ENCODE data around the gene GASK1A.

The GASK1A gene

GRCh38 chr3:42996021-42996420 lies 16.9 kb downstream of the GASK1A start:
- no peak for TF ChIP-seq CTCF (IDR thresholded peaks at IDR 0.05; ENCODE audit: borderline replicate concordance, extremely low read depth, low read length, poor library complexity, severe bottlenecking)
- TF ChIP-seq EZH2 (IDR thresholded peaks at IDR 0.05; ENCODE audit: borderline replicate concordance, low read depth, low read length, severe bottlenecking) = no peak
- H3K9ac ChIP-seq (ENCODE audit: low read depth, low read length) = no peak overlapping the region
- DNase-seq (no peak), ATAC-seq (ENCODE audit: insufficient read depth, low read depth) (no peak)
- H3K27me3 ChIP-seq (ENCODE audit: insufficient read depth, low read length, poor library complexity) = no peaks in the 10 kb centered on the region
- H3K79me2 ChIP-seq (ENCODE audit: insufficient read depth, low read length) = no peaks in the 10 kb centered on the region
- H2AFZ ChIP-seq (ENCODE audit: low read depth, low read length) = no peak overlapping the region
- H3K4me2 ChIP-seq (ENCODE audit: insufficient read depth, low read length) = no peak overlapping the region
- H3K4me3 ChIP-seq (ENCODE audit: low read depth in 1 of 2, low read length in 2 of 2) = no peak overlapping the region
- no peaks in the 10 kb centered on the region for H3K4me1 ChIP-seq (ENCODE audit: insufficient read depth, low read length)
- no peaks in the 10 kb centered on the region for H3K36me3 ChIP-seq (ENCODE audit: insufficient read depth, low read length)
- H4K20me1 ChIP-seq (ENCODE audit: insufficient read depth, low read length) = no peaks in the 10 kb centered on the region
- H3K27ac ChIP-seq (ENCODE audit: low read length) = no peak overlapping the region
- H3K9me3 ChIP-seq (ENCODE audit: insufficient read depth, low read length, severe bottlenecking) = no peaks in the 10 kb centered on the region

- H3K36me3 ChIP-seq (ENCODE audit: insufficient read depth, low read length) = no peaks in the 10 kb centered on the region
- no peaks in the 10 kb centered on the region for H4K20me1 ChIP-seq (ENCODE audit: insufficient read depth, low read length)
- no peak overlapping the region for H3K9ac ChIP-seq (ENCODE audit: low read depth, low read length)
- TF ChIP-seq EZH2 (IDR thresholded peaks at IDR 0.05; ENCODE audit: borderline replicate concordance, low read depth, low read length, severe bottlenecking) = no peak
- no peak for TF ChIP-seq CTCF (IDR thresholded peaks at IDR 0.05; ENCODE audit: borderline replicate concordance, extremely low read depth, low read length, poor library complexity, severe bottlenecking)
- ATAC-seq (ENCODE audit: insufficient read depth, low read depth) (no peak), DNase-seq (no peak)
- no peak overlapping the region for H3K4me3 ChIP-seq (ENCODE audit: low read depth in 1 of 2, low read length in 2 of 2)
- H2AFZ ChIP-seq (ENCODE audit: low read depth, low read length) = no peak overlapping the region
- H3K9me3 ChIP-seq (ENCODE audit: insufficient read depth, low read length, severe bottlenecking) = no peaks in the 10 kb centered on the region
- no peak overlapping the region for H3K27ac ChIP-seq (ENCODE audit: low read length)
- no peaks in the 10 kb centered on the region for H3K4me1 ChIP-seq (ENCODE audit: insufficient read depth, low read length)
- H3K4me2 ChIP-seq (ENCODE audit: insufficient read depth, low read length) = no peak overlapping the region
- H3K27me3 ChIP-seq (ENCODE audit: insufficient read depth, low read length, poor library complexity) = no peaks in the 10 kb centered on the region
- H3K79me2 ChIP-seq (ENCODE audit: insufficient read depth, low read length) = no peaks in the 10 kb centered on the region
Measured at GRCh38 chr3:42996633-42997075, 17.5 kb downstream of the GASK1A start.

GRCh38 chr3:42999212-42999611 lies 20.1 kb downstream of the GASK1A start:
- Histone ChIP-seq H3K4me3 (ENCODE audit: low read depth in 1 of 2, low read length in 2 of 2) (no peak overlapping the region), H3K4me2 (ENCODE audit: insufficient read depth, low read length) (no peak overlapping the region), H3K9ac (ENCODE audit: low read depth, low read length) (no peak overlapping the region), H3K36me3 (ENCODE audit: insufficient read depth, low read length) (no peaks in the 10 kb centered on the region), H2AFZ (ENCODE audit: low read depth, low read length) (no peak overlapping the region), H3K4me1 (ENCODE audit: insufficient read depth, low read length) (no peaks in the 10 kb centered on the region), H3K27me3 (ENCODE audit: insufficient read depth, low read length, poor library complexity) (no peaks in the 10 kb centered on the region), H4K20me1 (ENCODE audit: insufficient read depth, low read length) (no peaks in the 10 kb centered on the region), H3K79me2 (ENCODE audit: insufficient read depth, low read length) (no peaks in the 10 kb centered on the region), H3K27ac (ENCODE audit: low read length) (no peak overlapping the region), H3K9me3 (ENCODE audit: insufficient read depth, low read length, severe bottlenecking) (no peaks in the 10 kb centered on the region)
- ATAC-seq (ENCODE audit: insufficient read depth, low read depth) = no peak
- no peak for DNase-seq
- no peak for TF ChIP-seq EZH2 (IDR thresholded peaks at IDR 0.05; ENCODE audit: borderline replicate concordance, low read depth, low read length, severe bottlenecking)
- no peak for TF ChIP-seq CTCF (IDR thresholded peaks at IDR 0.05; ENCODE audit: borderline replicate concordance, extremely low read depth, low read length, poor library complexity, severe bottlenecking)

GRCh38 chr3:42999632-43000031 lies 20.5 kb downstream of the GASK1A start:
- Histone ChIP-seq H3K27me3 (ENCODE audit: insufficient read depth, low read length, poor library complexity) (no peaks in the 10 kb centered on the region), H3K9me3 (ENCODE audit: insufficient read depth, low read length, severe bottlenecking) (no peaks in the 10 kb centered on the region), H3K79me2 (ENCODE audit: insufficient read depth, low read length) (no peaks in the 10 kb centered on the region), H3K4me2 (ENCODE audit: insufficient read depth, low read length) (no peak overlapping the region), H3K9ac (ENCODE audit: low read depth, low read length) (no peak overlapping the region), H3K4me3 (ENCODE audit: low read depth in 1 of 2, low read length in 2 of 2) (no peak overlapping the region), H3K36me3 (ENCODE audit: insufficient read depth, low read length) (no peaks in the 10 kb centered on the region), H3K27ac (ENCODE audit: low read length) (no peak overlapping the region), H2AFZ (ENCODE audit: low read depth, low read length) (no peak overlapping the region), H3K4me1 (ENCODE audit: insufficient read depth, low read length) (no peaks in the 10 kb centered on the region), H4K20me1 (ENCODE audit: insufficient read depth, low read length) (no peaks in the 10 kb centered on the region)
- no peak for ATAC-seq (ENCODE audit: insufficient read depth, low read depth)
- TF ChIP-seq CTCF (IDR thresholded peaks at IDR 0.05; ENCODE audit: borderline replicate concordance, extremely low read depth, low read length, poor library complexity, severe bottlenecking) = no peak
- no peak for TF ChIP-seq EZH2 (IDR thresholded peaks at IDR 0.05; ENCODE audit: borderline replicate concordance, low read depth, low read length, severe bottlenecking)
- no peak for DNase-seq
